Fibroblast of lung (primary cell): ENCODE data around the gene SLC25A12. TPM values are rescaled to one million over a fixed set of nuclear protein-coding genes. Genes with fewer than 3 reads are reported as not detected.

ENCODE experiments used
- DNase-seq, 2 donors: peaks; one replicate each; pipeline versions ENCODE4 v3.0.0 to v3.0.0-alpha.2; 2010; ENCODE audit warnings: low read depth in 2 of 2
- H2AFZ ChIP-seq: 2 replicates; pipeline ENCODE4 v1.5.1; 2012; ENCODE audit warnings: low read length, control low read depth, inconsistent platforms
- H3K27ac ChIP-seq: 2 replicates; pipeline ENCODE4 v1.5.1; 2011; ENCODE audit warnings: low read length, control low read depth; ENCODE audit not compliant: insufficient read depth
- H3K27me3 ChIP-seq: 2 replicates; pipeline ENCODE4 v1.5.1; 2011; ENCODE audit warnings: mild to moderate bottlenecking, low read length; ENCODE audit not compliant: control insufficient read depth, insufficient read depth
- H3K36me3 ChIP-seq: 2 replicates; pipeline ENCODE4 v1.5.1; 2011; ENCODE audit warnings: low read length; ENCODE audit not compliant: control insufficient read depth, insufficient read depth
- H3K4me1 ChIP-seq: 2 replicates; pipeline ENCODE4 v1.5.1; 2011; ENCODE audit warnings: low read length; ENCODE audit not compliant: control insufficient read depth, insufficient read depth; ENCODE audit errors: extremely low read depth
- H3K4me2 ChIP-seq: 2 replicates; pipeline ENCODE4 v1.5.1; 2011; ENCODE audit warnings: low read length, control low read depth; ENCODE audit not compliant: insufficient read depth; ENCODE audit errors: extremely low read depth
- H3K4me3 ChIP-seq, 4 experiments: fragments of 200-600 bp in 1 of 4; sonication (generic) in 1 of 4; replicated peaks in 1 of 4; 2 replicates each; pipeline ENCODE4 v1.5.1; 2011 to 2016; ENCODE audit warnings: low read length in 4 of 4, low read depth in 3 of 4, mild to moderate bottlenecking in 3 of 4, control low read depth in 2 of 4, inconsistent platforms in 1 of 4, mixed read lengths in 1 of 4; ENCODE audit not compliant: insufficient read depth in 1 of 4; ENCODE audit errors: control extremely low read depth in 1 of 4
- H3K79me2 ChIP-seq: 2 replicates; pipeline ENCODE4 v1.5.1; 2012; ENCODE audit warnings: mild to moderate bottlenecking, low read length, inconsistent platforms; ENCODE audit not compliant: control insufficient read depth, insufficient read depth
- H3K9ac ChIP-seq: 2 replicates; pipeline ENCODE4 v1.5.1; 2011; ENCODE audit warnings: mild to moderate bottlenecking, low read length, control low read depth; ENCODE audit not compliant: insufficient read depth
- H3K9me3 ChIP-seq: 2 replicates; pipeline ENCODE4 v1.5.1; 2012; ENCODE audit warnings: low read depth, low read length; ENCODE audit not compliant: control insufficient read depth, insufficient read depth
- H4K20me1 ChIP-seq: 2 replicates; pipeline ENCODE4 v1.5.1; 2011; ENCODE audit warnings: low read length; ENCODE audit not compliant: control insufficient read depth, insufficient read depth; ENCODE audit errors: extremely low read depth
- EZH2 ChIP-seq: IDR thresholded peaks from 2 replicates; pipeline ENCODE4 v1.5.1; 2012; ENCODE audit warnings: low read length, control low read depth, mild to moderate bottlenecking; ENCODE audit errors: missing control alignments
- polyA plus RNA-seq, 2 donors: library from polyadenylated mRNA; depleted of rRNA in 1 of 2; stranded (reverse) in 1 of 2; unstranded in 1 of 2; fragments of >200 nt; gene quantifications; 2 replicates each; pipeline ENCODE4 v1.2.1, GENCODE V29; 2011 to 2012; ENCODE audit warnings: missing spikeins in 1 of 2
- total RNA-seq: library from RNA; depleted of rRNA; stranded (reverse); fragments of >200 nt; gene quantifications from 2 replicates; pipeline ENCODE4 v1.2.1, GENCODE V29; 2014
- TF ChIP-seq, protein P1 (sequence below), 2 donors: IDR thresholded peaks in 1 of 2; conservative IDR thresholded peaks in 1 of 2; 1 replicate in 1 of 2; 2 replicates in 1 of 2; pipeline ENCODE4 v1.5.1; 2011 to 2012; ENCODE audit warnings: low read length in 2 of 2, control low read depth in 1 of 2, inconsistent platforms in 1 of 2, low read depth in 1 of 2, mild to moderate bottlenecking in 1 of 2

Gene SLC25A12
- total and polyA plus RNA-seq, 2 donors (not counting 1 experiment from before 2014, with no cell fraction given), result 21.5 to 25.9 TPM

DNA sequence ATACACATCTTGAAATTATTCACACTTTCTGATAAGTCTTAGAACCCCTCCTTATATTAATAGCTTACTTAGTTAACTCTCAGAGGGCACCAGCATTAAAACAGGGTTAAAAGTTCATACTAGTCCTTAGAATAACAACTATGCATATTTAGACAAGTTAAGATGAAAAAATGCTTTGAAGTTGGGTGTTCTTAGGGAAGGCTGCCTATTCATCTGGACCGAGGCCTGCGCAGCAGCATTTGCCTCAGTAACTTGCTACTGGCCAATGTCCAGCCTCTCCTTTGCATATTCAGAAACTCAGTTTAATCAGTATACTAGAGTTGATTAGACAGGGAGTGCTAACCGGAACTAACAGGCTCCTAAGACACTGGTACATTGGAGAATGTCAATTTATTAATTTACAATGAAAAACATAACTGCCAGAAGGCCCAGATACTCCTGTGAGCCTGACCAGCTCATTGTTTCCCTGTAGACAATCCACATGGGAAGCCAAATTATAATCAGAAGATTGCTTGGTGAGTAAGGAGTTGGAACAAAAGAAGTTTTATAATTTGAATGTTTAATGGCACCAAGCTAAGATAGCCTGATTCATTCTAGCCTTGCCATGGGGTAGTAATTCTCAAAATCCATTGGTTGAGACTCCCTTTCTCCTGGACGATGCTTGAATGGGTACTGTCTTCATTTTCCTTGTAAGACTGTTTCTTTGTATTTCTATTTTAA, 157.9 kb downstream of the SLC25A12 start:
- Histone ChIP-seq H2AFZ (no peak overlapping the region), H3K9me3 (no peaks in the 10 kb centered on the region), H3K4me1 (peaks cover under 1% of the 10 kb centered on the region), H3K4me2 (no peak overlapping the region), H3K27ac (no peak overlapping the region), H3K4me3 (no peak overlapping the region), H3K27me3 (no peaks in the 10 kb centered on the region), H3K79me2 (no peaks in the 10 kb centered on the region), H3K9ac (no peak overlapping the region), H3K36me3 (no peaks in the 10 kb centered on the region), H4K20me1 (no peaks in the 10 kb centered on the region)
- DNase-seq, result no peak
- TF ChIP-seq, protein P1, sequence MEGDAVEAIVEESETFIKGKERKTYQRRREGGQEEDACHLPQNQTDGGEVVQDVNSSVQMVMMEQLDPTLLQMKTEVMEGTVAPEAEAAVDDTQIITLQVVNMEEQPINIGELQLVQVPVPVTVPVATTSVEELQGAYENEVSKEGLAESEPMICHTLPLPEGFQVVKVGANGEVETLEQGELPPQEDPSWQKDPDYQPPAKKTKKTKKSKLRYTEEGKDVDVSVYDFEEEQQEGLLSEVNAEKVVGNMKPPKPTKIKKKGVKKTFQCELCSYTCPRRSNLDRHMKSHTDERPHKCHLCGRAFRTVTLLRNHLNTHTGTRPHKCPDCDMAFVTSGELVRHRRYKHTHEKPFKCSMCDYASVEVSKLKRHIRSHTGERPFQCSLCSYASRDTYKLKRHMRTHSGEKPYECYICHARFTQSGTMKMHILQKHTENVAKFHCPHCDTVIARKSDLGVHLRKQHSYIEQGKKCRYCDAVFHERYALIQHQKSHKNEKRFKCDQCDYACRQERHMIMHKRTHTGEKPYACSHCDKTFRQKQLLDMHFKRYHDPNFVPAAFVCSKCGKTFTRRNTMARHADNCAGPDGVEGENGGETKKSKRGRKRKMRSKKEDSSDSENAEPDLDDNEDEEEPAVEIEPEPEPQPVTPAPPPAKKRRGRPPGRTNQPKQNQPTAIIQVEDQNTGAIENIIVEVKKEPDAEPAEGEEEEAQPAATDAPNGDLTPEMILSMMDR (conservative IDR thresholded peaks at IDR 0.05 in 1 of 2, IDR thresholded peaks at IDR 0.05 in 1 of 2; ENCODE audit: low read depth in 1 of 2, low read length in 2 of 2), result no peak
- TF ChIP-seq EZH2, result no peak

Other genes starting within 250 kb of the SLC25A12 start
- 86.0 and 109 TPM in 2 replicates for gene DYNC1I2, start 206.8 kb downstream of the SLC25A12 start, total RNA-seq
- gene DYNC1I2, start 206.8 kb downstream of the SLC25A12 start, polyA plus RNA-seq, result 204 and 238 TPM in 2 replicates
- 23.0 and 25.9 TPM in 2 replicates for gene HAT1, start 28.2 kb upstream of the SLC25A12 start, total RNA-seq
- 57.7 and 84.9 TPM in 2 replicates for gene HAT1, start 28.2 kb upstream of the SLC25A12 start, polyA plus RNA-seq
- gene METAP1D, start 105.7 kb upstream of the SLC25A12 start, total RNA-seq, result 6.8 and 10.0 TPM in 2 replicates
- gene METAP1D, start 105.7 kb upstream of the SLC25A12 start, polyA plus RNA-seq, result 5.9 and 6.7 TPM in 2 replicates
- not detected in 2 replicates for gene DLX1, start 191.3 kb upstream of the SLC25A12 start, total RNA-seq
- 0.09 and 0.43 TPM in 2 replicates for gene DLX1, start 191.3 kb upstream of the SLC25A12 start, polyA plus RNA-seq
- not detected in 2 replicates for gene DLX2, start 208.7 kb upstream of the SLC25A12 start, total RNA-seq
- not detected in 2 replicates for gene DLX2, start 208.7 kb upstream of the SLC25A12 start, polyA plus RNA-seq